HepG2 (cell line): ENCODE results near the gene SOCS3. TPM values are rescaled to one million over a fixed set of nuclear protein-coding genes. Genes with fewer than 3 reads are reported as not detected.

Experiments
- FLYWCH1 ChIP-seq: sonication (generic); formaldehyde crosslinking; IDR thresholded peaks from 2 replicates; pipeline ENCODE4 v1.8.1; 2023; ENCODE audit warnings: mild to moderate bottlenecking, missing genetic modification reagents
- HCFC1 ChIP-seq: fragments of 150-350 bp; IDR thresholded peaks from 2 replicates; pipeline ENCODE4 v1.6.1; 2014; ENCODE audit warnings: low read depth, low read length
- MED1 ChIP-seq: sonication (generic); formaldehyde crosslinking; IDR thresholded peaks from 2 replicates; pipeline ENCODE4 v1.4.0; 2020; ENCODE audit warnings: missing genetic modification reagents
- SOX6 ChIP-seq, 2 experiments: fragments of 450-650 bp in 1 of 2; sonication (generic) in 1 of 2; formaldehyde crosslinking in 1 of 2; IDR thresholded peaks; 2 replicates each; pipeline versions ENCODE4 v1.4.0 to v1.6.1; 2017 to 2020; ENCODE audit warnings: antibody characterized with exemption in 1 of 2, mild to moderate bottlenecking in 1 of 2, missing genetic modification reagents in 1 of 2
- YY1 ChIP-seq: IDR thresholded peaks from 2 replicates; pipeline ENCODE4 v1.6.1; 2011; ENCODE audit warnings: low read length, low read depth, moderate library complexity, mild to moderate bottlenecking; ENCODE audit not compliant: insufficient read depth, insufficient replicate concordance
- ZNF121 ChIP-seq: sonication (generic); formaldehyde crosslinking; IDR thresholded peaks from 2 replicates; pipeline ENCODE4 v1.5.0; 2020; ENCODE audit warnings: mild to moderate bottlenecking, missing genetic modification reagents
- ZNF605 ChIP-seq: sonication (generic); formaldehyde crosslinking; IDR thresholded peaks from 2 replicates; pipeline ENCODE4 v1.8.0; 2022; ENCODE audit warnings: mild to moderate bottlenecking, missing genetic modification reagents
- polyA plus RNA-seq, 8 experiments: library from polyadenylated mRNA; depleted of rRNA in 3 of 8; stranded (reverse) in 7 of 8; unstranded in 1 of 8; fragments of >200 nt; fragmentation: Illumina TruSeq in 4 of 8; extraction: Trizol in 4 of 8; gene quantifications; 2 replicates each; pipeline versions ENCODE4 v1.2.1 to v1.2.3, GENCODE V29; 2011 to 2016; ENCODE audit warnings: low read depth in 4 of 8, missing spikeins in 1 of 8, mixed read lengths in 1 of 8; ENCODE audit not compliant: insufficient read depth in 1 of 8
- total RNA-seq, 5 experiments: library from RNA; depleted of rRNA; stranded (reverse); fragments of >200 nt; fragmentation: Illumina TruSeq; extraction: Trizol; gene quantifications; 2 replicates each; pipeline ENCODE4 v1.2.3, GENCODE V29; 2016; ENCODE audit warnings: low read depth in 1 of 5
- TF ChIP-seq, protein P1 (sequence below): sonication (generic); formaldehyde crosslinking; conservative IDR thresholded peaks from 2 replicates; pipeline ENCODE4 v1.4.0; 2020; ENCODE audit warnings: missing genetic modification reagents
- TF ChIP-seq, protein P2 (sequence below): sonication (generic); formaldehyde crosslinking; IDR thresholded peaks from 2 replicates; pipeline ENCODE4 v1.5.1; 2020; ENCODE audit warnings: mild to moderate bottlenecking, missing genetic modification reagents, borderline replicate concordance
- TF ChIP-seq, protein P3 (sequence below): IDR thresholded peaks from 2 replicates; pipeline ENCODE4 v1.6.1; 2018; ENCODE audit warnings: missing genetic modification reagents
- TF ChIP-seq, protein P4 (sequence below): sonication (generic); formaldehyde crosslinking; IDR thresholded peaks from 2 replicates; pipeline ENCODE4 v1.5.1; 2020; ENCODE audit warnings: missing genetic modification reagents, mild to moderate bottlenecking, borderline replicate concordance
- TF ChIP-seq, protein P5 (sequence below): fragments of 450-650 bp; IDR thresholded peaks from 2 replicates; pipeline ENCODE4 v1.6.1; 2017; ENCODE audit warnings: mild to moderate bottlenecking
- TF ChIP-seq, protein P6 (sequence below): IDR thresholded peaks from 2 replicates; pipeline ENCODE4 v1.6.1; 2016; ENCODE audit warnings: missing biosample characterization, missing genetic modification reagents, low read depth

Gene SOCS3
- total and polyA plus RNA-seq, 2 of the 13 experiments (the other 11 are each of a cell fraction or from before 2014, with no cell fraction given), result 0.77 to 2.4 TPM

DNA sequence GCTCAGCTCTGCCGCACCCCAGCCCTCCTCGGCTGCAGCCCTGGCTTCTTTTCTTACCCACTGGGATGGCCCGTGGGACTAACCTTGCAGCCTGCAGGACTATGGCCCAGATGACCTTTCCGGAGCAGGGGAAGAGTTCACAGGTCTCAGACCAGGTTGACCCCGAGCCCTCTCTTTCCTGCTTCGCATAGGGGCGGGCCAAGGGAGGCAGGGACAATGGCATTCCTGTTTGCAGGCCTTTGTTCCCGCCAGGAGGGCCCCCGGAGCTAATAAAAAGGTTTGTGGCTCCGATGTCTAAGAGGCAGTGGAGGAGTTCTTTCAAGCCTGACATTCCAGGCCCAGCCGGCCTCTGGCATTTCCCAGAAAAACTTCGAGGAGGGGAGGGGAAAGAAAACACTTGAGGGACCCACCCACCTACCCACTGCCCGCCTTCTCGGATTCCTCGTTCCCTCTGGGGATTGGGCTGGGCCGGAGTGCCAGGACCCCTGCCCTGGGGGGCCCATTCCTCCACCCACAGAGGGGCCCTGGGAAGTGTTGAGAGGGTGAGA is 5.8 kb upstream of the SOCS3 start (continued):
- TF ChIP-seq SOX6 (IDR thresholded peaks at IDR 0.05), result no peak
- peak; percentile 99 for TF ChIP-seq SOX6 (CRISPR knock-in tag; IDR thresholded peaks at IDR 0.05)
- TF ChIP-seq, protein P1, sequence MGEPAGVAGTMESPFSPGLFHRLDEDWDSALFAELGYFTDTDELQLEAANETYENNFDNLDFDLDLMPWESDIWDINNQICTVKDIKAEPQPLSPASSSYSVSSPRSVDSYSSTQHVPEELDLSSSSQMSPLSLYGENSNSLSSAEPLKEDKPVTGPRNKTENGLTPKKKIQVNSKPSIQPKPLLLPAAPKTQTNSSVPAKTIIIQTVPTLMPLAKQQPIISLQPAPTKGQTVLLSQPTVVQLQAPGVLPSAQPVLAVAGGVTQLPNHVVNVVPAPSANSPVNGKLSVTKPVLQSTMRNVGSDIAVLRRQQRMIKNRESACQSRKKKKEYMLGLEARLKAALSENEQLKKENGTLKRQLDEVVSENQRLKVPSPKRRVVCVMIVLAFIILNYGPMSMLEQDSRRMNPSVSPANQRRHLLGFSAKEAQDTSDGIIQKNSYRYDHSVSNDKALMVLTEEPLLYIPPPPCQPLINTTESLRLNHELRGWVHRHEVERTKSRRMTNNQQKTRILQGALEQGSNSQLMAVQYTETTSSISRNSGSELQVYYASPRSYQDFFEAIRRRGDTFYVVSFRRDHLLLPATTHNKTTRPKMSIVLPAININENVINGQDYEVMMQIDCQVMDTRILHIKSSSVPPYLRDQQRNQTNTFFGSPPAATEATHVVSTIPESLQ, result no peak
- TF ChIP-seq, protein P2, sequence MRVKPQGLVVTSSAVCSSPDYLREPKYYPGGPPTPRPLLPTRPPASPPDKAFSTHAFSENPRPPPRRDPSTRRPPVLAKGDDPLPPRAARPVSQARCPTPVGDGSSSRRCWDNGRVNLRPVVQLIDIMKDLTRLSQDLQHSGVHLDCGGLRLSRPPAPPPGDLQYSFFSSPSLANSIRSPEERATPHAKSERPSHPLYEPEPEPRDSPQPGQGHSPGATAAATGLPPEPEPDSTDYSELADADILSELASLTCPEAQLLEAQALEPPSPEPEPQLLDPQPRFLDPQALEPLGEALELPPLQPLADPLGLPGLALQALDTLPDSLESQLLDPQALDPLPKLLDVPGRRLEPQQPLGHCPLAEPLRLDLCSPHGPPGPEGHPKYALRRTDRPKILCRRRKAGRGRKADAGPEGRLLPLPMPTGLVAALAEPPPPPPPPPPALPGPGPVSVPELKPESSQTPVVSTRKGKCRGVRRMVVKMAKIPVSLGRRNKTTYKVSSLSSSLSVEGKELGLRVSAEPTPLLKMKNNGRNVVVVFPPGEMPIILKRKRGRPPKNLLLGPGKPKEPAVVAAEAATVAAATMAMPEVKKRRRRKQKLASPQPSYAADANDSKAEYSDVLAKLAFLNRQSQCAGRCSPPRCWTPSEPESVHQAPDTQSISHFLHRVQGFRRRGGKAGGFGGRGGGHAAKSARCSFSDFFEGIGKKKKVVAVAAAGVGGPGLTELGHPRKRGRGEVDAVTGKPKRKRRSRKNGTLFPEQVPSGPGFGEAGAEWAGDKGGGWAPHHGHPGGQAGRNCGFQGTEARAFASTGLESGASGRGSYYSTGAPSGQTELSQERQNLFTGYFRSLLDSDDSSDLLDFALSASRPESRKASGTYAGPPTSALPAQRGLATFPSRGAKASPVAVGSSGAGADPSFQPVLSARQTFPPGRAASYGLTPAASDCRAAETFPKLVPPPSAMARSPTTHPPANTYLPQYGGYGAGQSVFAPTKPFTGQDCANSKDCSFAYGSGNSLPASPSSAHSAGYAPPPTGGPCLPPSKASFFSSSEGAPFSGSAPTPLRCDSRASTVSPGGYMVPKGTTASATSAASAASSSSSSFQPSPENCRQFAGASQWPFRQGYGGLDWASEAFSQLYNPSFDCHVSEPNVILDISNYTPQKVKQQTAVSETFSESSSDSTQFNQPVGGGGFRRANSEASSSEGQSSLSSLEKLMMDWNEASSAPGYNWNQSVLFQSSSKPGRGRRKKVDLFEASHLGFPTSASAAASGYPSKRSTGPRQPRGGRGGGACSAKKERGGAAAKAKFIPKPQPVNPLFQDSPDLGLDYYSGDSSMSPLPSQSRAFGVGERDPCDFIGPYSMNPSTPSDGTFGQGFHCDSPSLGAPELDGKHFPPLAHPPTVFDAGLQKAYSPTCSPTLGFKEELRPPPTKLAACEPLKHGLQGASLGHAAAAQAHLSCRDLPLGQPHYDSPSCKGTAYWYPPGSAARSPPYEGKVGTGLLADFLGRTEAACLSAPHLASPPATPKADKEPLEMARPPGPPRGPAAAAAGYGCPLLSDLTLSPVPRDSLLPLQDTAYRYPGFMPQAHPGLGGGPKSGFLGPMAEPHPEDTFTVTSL (CRISPR knock-in tag), result peak; percentile 42; the same call in 1 of the 2 replicates
- TF ChIP-seq, protein P3, sequence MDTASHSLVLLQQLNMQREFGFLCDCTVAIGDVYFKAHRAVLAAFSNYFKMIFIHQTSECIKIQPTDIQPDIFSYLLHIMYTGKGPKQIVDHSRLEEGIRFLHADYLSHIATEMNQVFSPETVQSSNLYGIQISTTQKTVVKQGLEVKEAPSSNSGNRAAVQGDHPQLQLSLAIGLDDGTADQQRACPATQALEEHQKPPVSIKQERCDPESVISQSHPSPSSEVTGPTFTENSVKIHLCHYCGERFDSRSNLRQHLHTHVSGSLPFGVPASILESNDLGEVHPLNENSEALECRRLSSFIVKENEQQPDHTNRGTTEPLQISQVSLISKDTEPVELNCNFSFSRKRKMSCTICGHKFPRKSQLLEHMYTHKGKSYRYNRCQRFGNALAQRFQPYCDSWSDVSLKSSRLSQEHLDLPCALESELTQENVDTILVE, result 0 out of 2 replicates have a peak, but pooled peaks have one; percentile 19
- TF ChIP-seq, protein P4, sequence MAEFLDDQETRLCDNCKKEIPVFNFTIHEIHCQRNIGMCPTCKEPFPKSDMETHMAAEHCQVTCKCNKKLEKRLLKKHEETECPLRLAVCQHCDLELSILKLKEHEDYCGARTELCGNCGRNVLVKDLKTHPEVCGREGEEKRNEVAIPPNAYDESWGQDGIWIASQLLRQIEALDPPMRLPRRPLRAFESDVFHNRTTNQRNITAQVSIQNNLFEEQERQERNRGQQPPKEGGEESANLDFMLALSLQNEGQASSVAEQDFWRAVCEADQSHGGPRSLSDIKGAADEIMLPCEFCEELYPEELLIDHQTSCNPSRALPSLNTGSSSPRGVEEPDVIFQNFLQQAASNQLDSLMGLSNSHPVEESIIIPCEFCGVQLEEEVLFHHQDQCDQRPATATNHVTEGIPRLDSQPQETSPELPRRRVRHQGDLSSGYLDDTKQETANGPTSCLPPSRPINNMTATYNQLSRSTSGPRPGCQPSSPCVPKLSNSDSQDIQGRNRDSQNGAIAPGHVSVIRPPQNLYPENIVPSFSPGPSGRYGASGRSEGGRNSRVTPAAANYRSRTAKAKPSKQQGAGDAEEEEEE, result no peak
- TF ChIP-seq FLYWCH1 (CRISPR knock-in tag), result no peak
- TF ChIP-seq, protein P5, sequence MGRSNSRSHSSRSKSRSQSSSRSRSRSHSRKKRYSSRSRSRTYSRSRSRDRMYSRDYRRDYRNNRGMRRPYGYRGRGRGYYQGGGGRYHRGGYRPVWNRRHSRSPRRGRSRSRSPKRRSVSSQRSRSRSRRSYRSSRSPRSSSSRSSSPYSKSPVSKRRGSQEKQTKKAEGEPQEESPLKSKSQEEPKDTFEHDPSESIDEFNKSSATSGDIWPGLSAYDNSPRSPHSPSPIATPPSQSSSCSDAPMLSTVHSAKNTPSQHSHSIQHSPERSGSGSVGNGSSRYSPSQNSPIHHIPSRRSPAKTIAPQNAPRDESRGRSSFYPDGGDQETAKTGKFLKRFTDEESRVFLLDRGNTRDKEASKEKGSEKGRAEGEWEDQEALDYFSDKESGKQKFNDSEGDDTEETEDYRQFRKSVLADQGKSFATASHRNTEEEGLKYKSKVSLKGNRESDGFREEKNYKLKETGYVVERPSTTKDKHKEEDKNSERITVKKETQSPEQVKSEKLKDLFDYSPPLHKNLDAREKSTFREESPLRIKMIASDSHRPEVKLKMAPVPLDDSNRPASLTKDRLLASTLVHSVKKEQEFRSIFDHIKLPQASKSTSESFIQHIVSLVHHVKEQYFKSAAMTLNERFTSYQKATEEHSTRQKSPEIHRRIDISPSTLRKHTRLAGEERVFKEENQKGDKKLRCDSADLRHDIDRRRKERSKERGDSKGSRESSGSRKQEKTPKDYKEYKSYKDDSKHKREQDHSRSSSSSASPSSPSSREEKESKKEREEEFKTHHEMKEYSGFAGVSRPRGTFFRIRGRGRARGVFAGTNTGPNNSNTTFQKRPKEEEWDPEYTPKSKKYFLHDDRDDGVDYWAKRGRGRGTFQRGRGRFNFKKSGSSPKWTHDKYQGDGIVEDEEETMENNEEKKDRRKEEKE, result no peak
- TF ChIP-seq ZNF121 (CRISPR knock-in tag), result peak; percentile 60
- TF ChIP-seq YY1, result no peak
- no peak for TF ChIP-seq HCFC1
- TF ChIP-seq, protein P6, sequence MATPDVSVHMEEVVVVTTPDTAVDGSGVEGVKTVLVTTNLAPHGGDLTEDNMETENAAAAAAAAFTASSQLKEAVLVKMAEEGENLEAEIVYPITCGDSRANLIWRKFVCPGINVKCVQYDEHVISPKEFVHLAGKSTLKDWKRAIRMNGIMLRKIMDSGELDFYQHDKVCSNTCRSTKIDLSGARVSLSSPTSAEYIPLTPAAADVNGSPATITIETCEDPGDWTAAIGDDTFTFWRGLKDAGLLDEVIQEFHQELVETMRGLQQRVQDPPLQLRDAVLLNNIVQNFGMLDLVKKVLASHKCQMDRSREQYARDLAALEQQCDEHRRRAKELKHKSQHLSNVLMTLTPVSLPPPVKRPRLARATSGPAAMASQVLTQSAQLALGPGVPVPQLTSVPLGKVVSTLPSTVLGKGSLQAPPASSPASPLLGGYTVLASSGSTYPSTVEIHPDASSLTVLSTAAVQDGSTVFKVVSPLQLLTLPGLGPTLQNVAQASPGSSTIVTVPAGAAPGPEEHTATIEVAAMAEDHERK, result no peak
- TF ChIP-seq MED1, result 0 out of 2 replicates have a peak, but pooled peaks have one; percentile 27
- TF ChIP-seq ZNF605, result peak; percentile 25; the same call in 1 of the 2 replicates
